IMR-90 (cell line): ENCODE measurements around the gene MAGI2. TPM values are rescaled to one million over a fixed set of nuclear protein-coding genes. Genes with fewer than 3 reads are reported as not detected.

Experiments
- ATAC-seq: fragments of 200-7000 bp; cut with Tn5 transposase; 2 replicates; pipeline ENCODE4 v1.9.1; 2020; ENCODE audit warnings: low read depth, mild to moderate bottlenecking, moderate library complexity
- BruUV-seq: library from RNA; stranded (reverse); fragments of 400-500 nt; replicated peaks from 2 replicates; lab custom pipeline; 2021; lab: Mats Ljungman, UMichigan
- CTCF ChIA-PET: fragments of 300-600 bp; formaldehyde crosslinking; extraction: SDS; loops from one replicate; lab custom pipeline; 2021; ENCODE audit warnings: antibody characterized with exemption; lab: Yijun Ruan, JAX
- POLR2A ChIA-PET: fragments of 300-600 bp; sonication (Branson Sonifier 250); formaldehyde crosslinking; loops from one replicate; lab custom pipeline; 2022; ENCODE audit warnings: antibody characterized with exemption; ENCODE audit not compliant: unreplicated experiment; lab: Charles Lee
- DNase-seq: peaks from one replicate; pipeline ENCODE4 v3.0.0; 2013
- H2AFZ ChIP-seq: replicated peaks from 2 replicates; pipeline ENCODE3; 2013; ENCODE audit warnings: low read length, mild to moderate bottlenecking; ENCODE audit not compliant: poor library complexity
- H2AK5ac ChIP-seq: 2 replicates; pipeline ENCODE4 v1.6.1; 2013; ENCODE audit warnings: low read depth, low read length, inconsistent platforms
- H2AK9ac ChIP-seq: replicated peaks from 2 replicates; pipeline ENCODE3; 2013; ENCODE audit warnings: mild to moderate bottlenecking, low read depth, low read length, moderate library complexity; ENCODE audit not compliant: poor library complexity
- H2BK120ac ChIP-seq: 2 replicates; pipeline ENCODE4 v1.6.1; 2013; ENCODE audit warnings: low read depth, low read length, inconsistent platforms
- H2BK15ac ChIP-seq: 3 replicates; pipeline ENCODE4 v1.6.1; 2013; ENCODE audit warnings: low read depth, low read length, inconsistent platforms
- H2BK20ac ChIP-seq: 2 replicates; pipeline ENCODE4 v1.6.1; 2013; ENCODE audit warnings: low read depth, mild to moderate bottlenecking, inconsistent platforms, low read length, moderate library complexity
- H2BK5ac ChIP-seq: 2 replicates; pipeline ENCODE4 v1.6.1; 2013; ENCODE audit warnings: mild to moderate bottlenecking, low read depth, low read length, inconsistent platforms; ENCODE audit not compliant: poor library complexity, severe bottlenecking
- H3K14ac ChIP-seq: replicated peaks from 2 replicates; pipeline ENCODE4 v1.6.1; 2013; ENCODE audit warnings: low read depth, low read length, inconsistent platforms
- H3K18ac ChIP-seq: 2 replicates; pipeline ENCODE4 v1.6.1; 2013; ENCODE audit warnings: low read depth, low read length, control low read depth
- H3K23ac ChIP-seq: 2 replicates; pipeline ENCODE4 v1.6.1; 2013; ENCODE audit warnings: low read depth, low read length, inconsistent platforms
- H3K27ac ChIP-seq: 2 replicates; pipeline ENCODE4 v1.5.1; 2013; ENCODE audit warnings: mild to moderate bottlenecking, control low read depth, low read length; ENCODE audit not compliant: insufficient read depth
- H3K27me3 ChIP-seq: 2 replicates; pipeline ENCODE4 v1.6.1; 2013; ENCODE audit warnings: low read length; ENCODE audit not compliant: control insufficient read depth, insufficient read depth
- H3K36me3 ChIP-seq: 2 replicates; pipeline ENCODE4 v1.6.1; 2013; ENCODE audit warnings: low read length, mixed read lengths; ENCODE audit not compliant: control insufficient read depth, insufficient read depth
- H3K4ac ChIP-seq: 2 replicates; pipeline ENCODE4 v1.6.1; 2013; ENCODE audit warnings: low read depth, low read length, inconsistent platforms
- H3K4me1 ChIP-seq: 2 replicates; pipeline ENCODE4 v1.6.1; 2013; ENCODE audit warnings: low read length, mixed read lengths; ENCODE audit not compliant: control insufficient read depth, insufficient read depth
- H3K4me2 ChIP-seq: 2 replicates; pipeline ENCODE4 v1.6.1; 2013; ENCODE audit warnings: low read depth, mild to moderate bottlenecking, control low read depth, low read length, moderate library complexity
- H3K4me3 ChIP-seq: 2 replicates; pipeline ENCODE4 v1.5.1; 2013; ENCODE audit warnings: low read depth, mild to moderate bottlenecking, control low read depth, low read length, moderate library complexity; ENCODE audit not compliant: insufficient read depth
- H3K56ac ChIP-seq: 2 replicates; pipeline ENCODE4 v1.6.1; 2013; ENCODE audit warnings: low read length, inconsistent platforms; ENCODE audit not compliant: insufficient read depth; ENCODE audit errors: extremely low read depth
- H3K79me1 ChIP-seq, 2 experiments: 2 replicates each; pipeline ENCODE4 v1.6.1; 2013; ENCODE audit warnings: low read length in 2 of 2, inconsistent platforms in 1 of 2, low read depth in 1 of 2
- H3K9ac ChIP-seq: 2 replicates; pipeline ENCODE4 v1.6.1; 2013; ENCODE audit warnings: low read depth, low read length, control low read depth
- H3K9me1 ChIP-seq: 2 replicates; pipeline ENCODE4 v1.6.1; 2013; ENCODE audit warnings: low read length, inconsistent platforms; ENCODE audit not compliant: insufficient read depth
- H3K9me3 ChIP-seq: 2 replicates; pipeline ENCODE4 v1.6.1; 2013; ENCODE audit warnings: low read length; ENCODE audit not compliant: control insufficient read depth, insufficient read depth
- H4K20me1 ChIP-seq: 2 replicates; pipeline ENCODE4 v1.6.1; 2013; ENCODE audit warnings: low read length, inconsistent platforms; ENCODE audit not compliant: insufficient read depth
- H4K5ac ChIP-seq: 2 replicates; pipeline ENCODE4 v1.6.1; 2013; ENCODE audit warnings: mild to moderate bottlenecking, low read depth, low read length, control low read depth
- H4K8ac ChIP-seq, 2 experiments: 2 replicates each; pipeline ENCODE4 v1.6.1; 2013; ENCODE audit warnings: low read depth in 2 of 2, low read length in 2 of 2, control low read depth in 1 of 2, inconsistent platforms in 1 of 2
- H4K91ac ChIP-seq: 2 replicates; pipeline ENCODE4 v1.6.1; 2013; ENCODE audit warnings: low read depth, low read length, inconsistent platforms; ENCODE audit not compliant: insufficient read depth
- BHLHE40 ChIP-seq: fragments of 150-350 bp; IDR thresholded peaks from 2 replicates; pipeline ENCODE4 v1.6.1; 2016; ENCODE audit warnings: mild to moderate bottlenecking, low read depth, low read length
- FOS ChIP-seq: fragments of 150-350 bp; IDR thresholded peaks from 2 replicates; pipeline ENCODE4 v1.6.1; 2016; ENCODE audit warnings: low read depth, low read length
- NFE2L2 ChIP-seq: fragments of 150-350 bp; IDR thresholded peaks from 2 replicates; pipeline ENCODE4 v1.6.1; 2016; ENCODE audit warnings: low read depth, mild to moderate bottlenecking, low read length
- POLR2A ChIP-seq: IDR thresholded peaks from 2 replicates; pipeline ENCODE4 v1.6.1; 2012; ENCODE audit warnings: mild to moderate bottlenecking, low read depth, low read length
- dilution Hi-C: fragments of 300-500 bp; cut with HindIII; formaldehyde crosslinking; loops from one replicate; pipeline ENCODE4 v1.14.3; 2018; ENCODE audit warnings: low sequenced_read_pairs; ENCODE audit not compliant: unreplicated experiment
- in situ Hi-C: fragments of 300-500 bp; cut with MboI; formaldehyde crosslinking; loops from 3 replicates; pipeline ENCODE4 v1.14.3; 2019; ENCODE audit warnings: low sequenced_read_pairs, inconsistent platforms, mixed read lengths
- intact Hi-C: fragments of 100-400 bp; cut with micrococcal nuclease; formaldehyde crosslinking; loops from 2 replicates; pipeline ENCODE4 v1.10.0; 2022
- polyA plus RNA-seq, 3 experiments: library from polyadenylated mRNA; depleted of rRNA; stranded (reverse); fragments of >200 nt; gene quantifications; 2 replicates each; pipeline ENCODE4 v1.2.3, GENCODE V29; 2012; ENCODE audit warnings: low replicate concordance in 1 of 3
- total RNA-seq: library from RNA; depleted of rRNA; stranded (reverse); fragments of >200 nt; gene quantifications from 2 replicates; pipeline ENCODE4 v1.2.3, GENCODE V29; 2012

Gene MAGI2
- total and polyA plus RNA-seq, 2 of the 4 experiments (the other 2 are of a cell fraction) = 2.5 to 17.9 TPM

GRCh38 chr7:79381921-79382320 is 71.5 kb downstream of the MAGI2 start:
- in situ Hi-C loops (no loop called here), dilution Hi-C loops (no loop called here), intact Hi-C loops (no loop called here)
- Histone ChIP-seq H3K27me3 (no peaks in the 10 kb centered on the region), H2BK20ac (no peak overlapping the region), H3K36me3 (no peaks in the 10 kb centered on the region), H3K18ac (no peak overlapping the region), H3K23ac (no peak overlapping the region), H3K9me3 (no peaks in the 10 kb centered on the region), H2AK5ac (no peak overlapping the region), H4K91ac (no peak overlapping the region), H3K9me1 (no peaks in the 10 kb centered on the region), H3K4ac (no peak overlapping the region), H4K5ac (no peak overlapping the region), H3K79me1 (peaks cover 4 to 11% of the 10 kb centered on the region in 2 experiments; a peak in 3 of 4 replicates), H2BK120ac (no peak overlapping the region), H2BK5ac (no peak overlapping the region), H3K4me2 (no peak overlapping the region), H3K27ac (no peak overlapping the region), H3K9ac (no peak overlapping the region), H3K14ac (no peak overlapping the region), H3K4me1 (peaks cover 4% of the 10 kb centered on the region), H3K56ac (no peak overlapping the region), H2BK15ac (no peak overlapping the region), H2AFZ (no peak overlapping the region), H3K4me3 (no peak overlapping the region), H4K20me1 (no peaks in the 10 kb centered on the region), H4K8ac (no peak overlapping the region), H2AK9ac (no peak overlapping the region)
- ATAC-seq = no peak
- TF ChIP-seq BHLHE40 (no peak), FOS (no peak), POLR2A (no peak), NFE2L2 (no peak)
- DNase-seq = no peak
- CTCF ChIA-PET = no interaction called here
- no TSS peak for BruUV-seq
- POLR2A ChIA-PET = no interaction called here
